H9 (cell line): ENCODE measurements around the gene ZMYND11. TPM values are rescaled to one million over a fixed set of nuclear protein-coding genes. Genes with fewer than 3 reads are reported as not detected.

Source experiments
- DNase-seq: peaks from one replicate; pipeline ENCODE4 v3.0.0-alpha.2; 2017
- H2AFZ ChIP-seq: one replicate; pipeline ENCODE4 v1.6.1; 2013; ENCODE audit warnings: mild to moderate bottlenecking, low read length, control low read depth, moderate library complexity
- H2AK5ac ChIP-seq: 2 replicates; pipeline ENCODE4 v1.6.1; 2013; ENCODE audit warnings: low read length, control low read depth, mixed read lengths; ENCODE audit not compliant: insufficient read length
- H2BK120ac ChIP-seq: one replicate; pipeline ENCODE4 v1.6.1; 2013; ENCODE audit warnings: low read depth, mild to moderate bottlenecking, low read length, control low read depth, inconsistent platforms; ENCODE audit not compliant: poor library complexity, severe bottlenecking
- H2BK12ac ChIP-seq: 2 replicates; pipeline ENCODE4 v1.6.1; 2013; ENCODE audit warnings: low read length, control low read depth, mixed read lengths, low read depth; ENCODE audit not compliant: insufficient read length
- H2BK15ac ChIP-seq: 2 replicates; pipeline ENCODE4 v1.6.1; 2013; ENCODE audit warnings: low read depth, low read length, control low read depth
- H2BK20ac ChIP-seq: one replicate; pipeline ENCODE4 v1.6.1; 2013; ENCODE audit warnings: low read depth, mild to moderate bottlenecking, low read length, control low read depth, inconsistent platforms; ENCODE audit not compliant: poor library complexity, severe bottlenecking
- H2BK5ac ChIP-seq: 2 replicates; pipeline ENCODE4 v1.6.1; 2013; ENCODE audit warnings: low read length, control low read depth, mixed read lengths; ENCODE audit not compliant: insufficient read length
- H3K14ac ChIP-seq: 2 replicates; pipeline ENCODE4 v1.6.1; 2013; ENCODE audit warnings: low read length, control low read depth; ENCODE audit not compliant: insufficient read depth
- H3K18ac ChIP-seq: 2 replicates; pipeline ENCODE4 v1.6.1; 2013; ENCODE audit warnings: low read depth, mild to moderate bottlenecking, mixed read lengths, low read length, control low read depth; ENCODE audit not compliant: insufficient read length
- H3K23ac ChIP-seq: 2 replicates; pipeline ENCODE4 v1.6.1; 2013; ENCODE audit warnings: low read length, control low read depth, mixed read lengths, low read depth; ENCODE audit not compliant: insufficient read length
- H3K23me2 ChIP-seq: 2 replicates; pipeline ENCODE4 v1.6.1; 2013; ENCODE audit warnings: low read depth, mild to moderate bottlenecking, mixed read lengths, low read length, control low read depth; ENCODE audit not compliant: insufficient read length, poor library complexity, severe bottlenecking
- H3K27ac ChIP-seq: 2 replicates; pipeline ENCODE4 v1.5.1; 2013; ENCODE audit warnings: low read length, control low read depth, mixed read lengths, low read depth; ENCODE audit not compliant: insufficient read length
- H3K27me3 ChIP-seq: 2 replicates; pipeline ENCODE4 v1.6.1; 2013; ENCODE audit warnings: low read length, control low read depth, inconsistent platforms; ENCODE audit not compliant: insufficient read depth
- H3K4ac ChIP-seq: 2 replicates; pipeline ENCODE4 v1.6.1; 2013; ENCODE audit warnings: low read depth, mild to moderate bottlenecking, control low read depth, inconsistent platforms, low read length, moderate library complexity
- H3K4me1 ChIP-seq: 2 replicates; pipeline ENCODE4 v1.6.1; 2013; ENCODE audit warnings: low read length, control low read depth, inconsistent platforms; ENCODE audit not compliant: insufficient read depth
- H3K4me2 ChIP-seq: 2 replicates; pipeline ENCODE4 v1.6.1; 2013; ENCODE audit warnings: low read length, control low read depth, mixed read lengths; ENCODE audit not compliant: insufficient read length, insufficient read depth
- H3K56ac ChIP-seq: 2 replicates; pipeline ENCODE4 v1.6.1; 2013; ENCODE audit warnings: low read depth, mild to moderate bottlenecking, mixed read lengths, low read length, control low read depth; ENCODE audit not compliant: insufficient read length
- H3K79me1 ChIP-seq: 2 replicates; pipeline ENCODE4 v1.6.1; 2013; ENCODE audit warnings: low read depth, mild to moderate bottlenecking, moderate library complexity, low read length, control low read depth, inconsistent platforms; ENCODE audit not compliant: insufficient read depth, poor library complexity, severe bottlenecking
- H3K79me2 ChIP-seq: 2 replicates; pipeline ENCODE4 v1.6.1; 2013; ENCODE audit warnings: low read length, control low read depth, inconsistent platforms; ENCODE audit not compliant: insufficient read depth
- H3K9ac ChIP-seq: 2 replicates; pipeline ENCODE4 v1.6.1; 2013; ENCODE audit warnings: low read length, control low read depth, mixed read lengths; ENCODE audit not compliant: insufficient read length; ENCODE audit errors: extremely low read depth
- H3K9me3 ChIP-seq: one replicate; pipeline ENCODE4 v1.6.1; 2013; ENCODE audit warnings: low read depth, low read length, inconsistent platforms; ENCODE audit not compliant: control insufficient read depth
- H3T11ph ChIP-seq: one replicate; pipeline ENCODE4 v1.6.1; 2013; ENCODE audit warnings: mild to moderate bottlenecking, low read length, control low read depth, inconsistent platforms
- H4K20me1 ChIP-seq: one replicate; pipeline ENCODE4 v1.6.1; 2013; ENCODE audit not compliant: control insufficient read depth, insufficient read length, insufficient read depth
- H4K5ac ChIP-seq: 2 replicates; pipeline ENCODE4 v1.6.1; 2013; ENCODE audit warnings: low read depth, mild to moderate bottlenecking, mixed read lengths, low read length, control low read depth; ENCODE audit not compliant: insufficient read length
- H4K8ac ChIP-seq: replicated peaks from 2 replicates; pipeline ENCODE4 v1.6.1; 2013; ENCODE audit warnings: low read length, control low read depth, mixed read lengths, low read depth; ENCODE audit not compliant: insufficient read length
- H4K91ac ChIP-seq: 2 replicates; pipeline ENCODE4 v1.6.1; 2013; ENCODE audit warnings: low read depth, mild to moderate bottlenecking, moderate library complexity, mixed read lengths, low read length, control low read depth; ENCODE audit not compliant: insufficient read length
- H3K27ac Mint-ChIP-seq, 3 experiments: 2 replicates in 2 of 3; 3 replicates in 1 of 3; pipeline ENCODE4 v1.8.0; 2020 to 2021; ENCODE audit warnings: mixed read lengths in 3 of 3, mild to moderate bottlenecking in 1 of 3, moderate library complexity in 1 of 3
- H3K27me3 Mint-ChIP-seq: 2 replicates; pipeline ENCODE4 v1.8.0; 2021; ENCODE audit warnings: low read depth, mild to moderate bottlenecking, moderate library complexity, mixed read lengths
- H3K36me3 Mint-ChIP-seq, 3 experiments: 2 replicates in 2 of 3; 3 replicates in 1 of 3; pipeline ENCODE4 v1.8.0; 2020 to 2021; ENCODE audit warnings: low read depth in 3 of 3, mixed read lengths in 3 of 3; ENCODE audit not compliant: insufficient read depth in 1 of 3
- H3K4me1 Mint-ChIP-seq, 2 experiments: 2 replicates each; pipeline ENCODE4 v1.8.0; 2020; ENCODE audit warnings: mixed read lengths in 2 of 2
- H3K4me3 Mint-ChIP-seq, 2 experiments: 2 replicates in 1 of 2; 3 replicates in 1 of 2; pipeline ENCODE4 v1.8.0; 2020 to 2021; ENCODE audit warnings: mild to moderate bottlenecking in 2 of 2, mixed read lengths in 2 of 2, moderate library complexity in 1 of 2
- H3K9me3 Mint-ChIP-seq, 2 experiments: 2 replicates in 1 of 2; 3 replicates in 1 of 2; pipeline ENCODE4 v1.8.0; 2020; ENCODE audit warnings: mild to moderate bottlenecking in 2 of 2, mixed read lengths in 2 of 2, moderate library complexity in 1 of 2
- WGBS: extraction: QIAGEN DNeasy Blood & Tissue Kit; methylation state at CpG from one replicate; pipeline ENCODE4 v1.1.7; 2013; ENCODE audit warnings: missing lambda C conversion rate, low lambda C conversion rate, mixed read lengths; ENCODE audit not compliant: insufficient read length; ENCODE audit errors: extremely low coverage; 5-methylcytosine and 5-hydroxymethylcytosine counted together
- total RNA-seq: library from RNA; stranded (reverse); gene quantifications from 2 replicates; pipeline ENCODE4 v1.2.1, GENCODE V29; 2021
- TF ChIP-seq, protein P1 (sequence below): fragments of 200-600 bp; sonication (generic); conservative IDR thresholded peaks from 3 replicates; pipeline ENCODE4 v1.8.0; 2021; ENCODE audit warnings: antibody characterized with exemption, mild to moderate bottlenecking

ZMYND11 gene
- total RNA-seq, 1 experiment from 2014 or later: 33.7 TPM

- Histone ChIP-seq H3K27me3 (no peaks in the 10 kb centered on the region), H3K23me2 (no peaks in the 10 kb centered on the region), H4K91ac (no peak overlapping the region), H4K20me1 (no peaks in the 10 kb centered on the region), H3K14ac (no peak overlapping the region), H3K18ac (no peak overlapping the region), H3K79me2 (no peaks in the 10 kb centered on the region), H3K4me1 (no peaks in the 10 kb centered on the region), H4K5ac (no peak overlapping the region), H4K8ac (no peak overlapping the region), H3K9ac (no peak overlapping the region), H3K9me3 (peaks cover 6% of the 10 kb centered on the region), H2BK12ac (no peak overlapping the region), H3K27ac (no peak overlapping the region), H3K4ac (no peak overlapping the region; the same call in 1 of the 2 replicates), H2BK120ac (no peak overlapping the region), H3K23ac (no peak overlapping the region), H3K79me1 (no peaks in the 10 kb centered on the region), H3T11ph (no peak overlapping the region), H3K56ac (no peak overlapping the region), H2BK20ac (no peak overlapping the region), H2BK15ac (no peak overlapping the region), H2AFZ (no peak overlapping the region), H2BK5ac (no peak overlapping the region), H2AK5ac (no peak overlapping the region), H3K4me2 (no peak overlapping the region)
- no peak overlapping the region for H3K27ac Mint-ChIP-seq
- no peaks in the 10 kb centered on the region; the same call in none of the 2 replicates for H3K27me3 Mint-ChIP-seq
- no peak for DNase-seq
- H3K36me3 Mint-ChIP-seq: peaks cover 3 to 13% (median 12%) of the 10 kb centered on the region in 3 experiments; a peak in 5 of 7 replicates
- WGBS: no CpG with 5 or more reads among the region's 4 CpGs
- peaks cover 23 to 59% of the 10 kb centered on the region in 2 experiments for H3K9me3 Mint-ChIP-seq
- TF ChIP-seq, protein P1, sequence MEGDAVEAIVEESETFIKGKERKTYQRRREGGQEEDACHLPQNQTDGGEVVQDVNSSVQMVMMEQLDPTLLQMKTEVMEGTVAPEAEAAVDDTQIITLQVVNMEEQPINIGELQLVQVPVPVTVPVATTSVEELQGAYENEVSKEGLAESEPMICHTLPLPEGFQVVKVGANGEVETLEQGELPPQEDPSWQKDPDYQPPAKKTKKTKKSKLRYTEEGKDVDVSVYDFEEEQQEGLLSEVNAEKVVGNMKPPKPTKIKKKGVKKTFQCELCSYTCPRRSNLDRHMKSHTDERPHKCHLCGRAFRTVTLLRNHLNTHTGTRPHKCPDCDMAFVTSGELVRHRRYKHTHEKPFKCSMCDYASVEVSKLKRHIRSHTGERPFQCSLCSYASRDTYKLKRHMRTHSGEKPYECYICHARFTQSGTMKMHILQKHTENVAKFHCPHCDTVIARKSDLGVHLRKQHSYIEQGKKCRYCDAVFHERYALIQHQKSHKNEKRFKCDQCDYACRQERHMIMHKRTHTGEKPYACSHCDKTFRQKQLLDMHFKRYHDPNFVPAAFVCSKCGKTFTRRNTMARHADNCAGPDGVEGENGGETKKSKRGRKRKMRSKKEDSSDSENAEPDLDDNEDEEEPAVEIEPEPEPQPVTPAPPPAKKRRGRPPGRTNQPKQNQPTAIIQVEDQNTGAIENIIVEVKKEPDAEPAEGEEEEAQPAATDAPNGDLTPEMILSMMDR: no peak
- no peaks in the 10 kb centered on the region for H3K4me1 Mint-ChIP-seq
- no peak overlapping the region for H3K4me3 Mint-ChIP-seq
Observed at GRCh38 chr10:92153-92552, 43.1 kb upstream of the ZMYND11 start.
